Psoas muscle (tissue), 8 donors: Measurements from ENCODE around the gene ABCB7. TPM values are rescaled to one million over a fixed set of nuclear protein-coding genes. Genes with fewer than 3 reads are reported as not detected.
"Not testable (repeated sequence)": the region's sequence is repeated elsewhere in the genome, so short reads cannot be mapped to it uniquely, and the experiment has no call there.

ENCODE experiments used
- ATAC-seq, 4 donors: fragments of 200-7000 bp; cut with Tn5 transposase; one replicate each; pipeline ENCODE4 v1.9.1; 2020; ENCODE audit warnings: moderate library complexity in 3 of 4, mild to moderate bottlenecking in 2 of 4
- DNase-seq, 2 donors: peaks; one replicate each; pipeline ENCODE4 v3.0.0-alpha.2; 2020
- H3K27ac ChIP-seq: fragments of 200-600 bp; one replicate; pipeline ENCODE4 v1.8.0; 2022
- H3K27me3 ChIP-seq, 3 donors: fragments of 200-600 bp in 1 of 3; one replicate each; pipeline versions ENCODE4 v1.6.1 to v1.8.0; 2013 to 2022; ENCODE audit warnings: low read length in 2 of 3, mild to moderate bottlenecking in 2 of 3, moderate library complexity in 1 of 3; ENCODE audit not compliant: insufficient read depth in 3 of 3
- H3K36me3 ChIP-seq, 2 donors: fragments of 200-600 bp in 1 of 2; one replicate each; pipeline versions ENCODE4 v1.6.1 to v1.8.0; 2013 to 2022; ENCODE audit warnings: low read depth in 1 of 2, mild to moderate bottlenecking in 1 of 2, moderate library complexity in 1 of 2; ENCODE audit not compliant: insufficient read depth in 1 of 2
- H3K4me1 ChIP-seq: fragments of 200-600 bp; one replicate; pipeline ENCODE4 v1.8.0; 2022
- H3K4me3 ChIP-seq: fragments of 200-600 bp; one replicate; pipeline ENCODE4 v1.8.0; 2022; ENCODE audit warnings: mild to moderate bottlenecking
- H3K9me3 ChIP-seq: fragments of 200-600 bp; one replicate; pipeline ENCODE4 v1.8.0; 2022
- CTCF ChIP-seq: fragments of 200-600 bp; IDR thresholded peaks from one replicate; pipeline ENCODE4 v1.8.0; 2022; ENCODE audit warnings: antibody characterized with exemption
- WGBS, 3 donors: extraction: QIAGEN DNeasy Blood & Tissue Kit; methylation state at CpG; one replicate each; pipeline versions ENCODE4 v1.1.6 to v1.1.7; 2013; 5-methylcytosine and 5-hydroxymethylcytosine counted together
- intact Hi-C, 2 donors: fragments of 100-400 bp; cut with DNase I; formaldehyde crosslinking; loops; one replicate each; pipeline versions ENCODE4 v1.11.0 to v1.14.2; 2022
- polyA plus RNA-seq, 3 donors: library from polyadenylated mRNA; stranded (reverse); fragments of 200-250 nt; gene quantifications; one replicate each; pipeline ENCODE4 v1.2.3, GENCODE V29; 2013
- total RNA-seq, 4 donors: library from RNA; stranded (reverse); fragmentation: NEBNext Ultra II Directional in 2 of 4; extraction: Animal tissue kit (Norgen Biotek cat#: 25700) in 2 of 4; gene quantifications; one replicate each; pipeline versions ENCODE4 v1.2.1 to v1.2.4, GENCODE V29; 2021 to 2023
- donor health status: healthy with polysubstance abuse.
- donor health status: DM: no; HTN: no; CAD: no; lungs with moderate emphysema.
- donor health status: Bipolar disorder and iron deficiency.
- donor health status: healthy.
- donor health status: DM: yes; HTN: yes; CAD: no.
- donor health status: DM: no; HTN: no; CAD: no.
- donor health status: DM: no; HTN: no; CAD: no.
- donor health status: DM: yes; HTN: yes; CAD: no.

The ABCB7 gene
- total and polyA plus RNA-seq, 7 donors = 9.1 to 39.6 (median 23.6) TPM

GRCh38 chrX:75151827-75152592 is 4.1 kb downstream of the ABCB7 start:
- TF ChIP-seq CTCF = no peak
- H3K27ac ChIP-seq = peak overlapping the region; percentile 30
- peaks cover 8% of the 10 kb centered on the region for H3K4me1 ChIP-seq
- no peak overlapping the region for H3K4me3 ChIP-seq
- H3K9me3 ChIP-seq = no peaks in the 10 kb centered on the region
- no peaks in the 10 kb centered on the region for H3K36me3 ChIP-seq
- 37 to 62% (median 45%) methylated on average over 3 of the region's 3 CpGs for WGBS, 3 donors
- H3K27me3 ChIP-seq = no peaks in the 10 kb centered on the region
- ATAC-seq (peak in 2 of 4 donors; percentile 66 to 75), DNase-seq (no peak)
- intact Hi-C loops = loop anchor here in 1 of 2 donors (10.0 kb wide), 1 partner anchor 123 kb away; the partner anchor contains the start of gene UPRT

- intact Hi-C loops = loop anchor here in 1 of 2 donors (10.0 kb wide), 1 partner anchor 125 kb away; the partner anchor contains the start of gene UPRT
- Histone ChIP-seq H3K27me3 (no peaks in the 10 kb centered on the region), H3K36me3 (no peaks in the 10 kb centered on the region), H3K9me3 (peaks cover 8% of the 10 kb centered on the region), H3K4me3 (no peak overlapping the region), H3K4me1 (peaks cover 3% of the 10 kb centered on the region), H3K27ac (no peak overlapping the region)
- no peak for TF ChIP-seq CTCF
- ATAC-seq (no peak), DNase-seq (no peak)
- 78 to 88% (median 80%) methylated on average over 1 of the region's 1 CpG for WGBS, 3 donors
Observed at GRCh38 chrX:75149654-75150053, 6.4 kb downstream of the ABCB7 start.

DNA sequence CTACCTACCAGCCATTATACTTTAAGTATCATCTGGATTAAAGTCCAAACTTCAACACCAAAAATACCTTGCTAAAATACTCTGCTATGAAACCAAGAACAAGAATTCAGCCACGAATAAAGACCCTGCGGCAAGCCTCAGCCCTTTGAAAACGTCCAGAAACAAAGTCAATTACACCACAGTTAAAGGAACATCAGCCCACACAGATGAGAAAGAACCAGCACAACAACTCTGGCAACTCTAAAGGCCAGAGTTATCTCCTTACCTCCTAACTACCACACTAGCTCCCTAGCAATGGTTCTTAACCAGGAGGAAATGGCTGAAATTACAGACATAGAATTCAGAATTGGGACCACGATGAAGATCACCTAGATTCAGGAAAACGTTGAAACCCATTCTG is 23.4 kb downstream of the ABCB7 start:
- 48 to 68% (median 50%) methylated on average over 5 of the region's 5 CpGs for WGBS, 3 donors
- peaks cover 0 to 8% (median 0%) of the 10 kb centered on the region in 3 donors for H3K27me3 ChIP-seq
- DNase-seq = no peak
- no peak overlapping the region for H3K4me3 ChIP-seq
- H3K4me1 ChIP-seq = peaks cover 3% of the 10 kb centered on the region
- TF ChIP-seq CTCF = no peak
- H3K27ac ChIP-seq = no peak overlapping the region
- no peak for ATAC-seq
- intact Hi-C loops = no loop called here
- peaks cover 3% of the 10 kb centered on the region for H3K9me3 ChIP-seq
- no peaks in the 10 kb centered on the region for H3K36me3 ChIP-seq

GRCh38 chrX:75131973-75132627 is 24.0 kb downstream of the ABCB7 start:
- Histone ChIP-seq H3K9me3 (peaks cover 3% of the 10 kb centered on the region), H3K27me3 (peaks cover 0 to 8% (median 0%) of the 10 kb centered on the region in 3 donors), H3K36me3 (no peaks in the 10 kb centered on the region), H3K27ac (no peak overlapping the region), H3K4me1 (peaks cover 3% of the 10 kb centered on the region), H3K4me3 (no peak overlapping the region)
- 49 to 73% (median 59%) methylated on average over 7 to 9 of the region's 9 CpGs for WGBS, 3 donors
- intact Hi-C loops = no loop called here
- peak in 3 of 4 donors; percentile 48 to 69 (median 64) for ATAC-seq
- peak in 1 of 2 donors; percentile 45 for DNase-seq
- no peak for TF ChIP-seq CTCF

GRCh38 chrX:75129069-75129468 is 27.0 kb downstream of the ABCB7 start:
- H3K4me1 ChIP-seq, DNase-seq, ATAC-seq, H3K4me3 ChIP-seq, H3K36me3 ChIP-seq, H3K9me3 ChIP-seq, H3K27me3 ChIP-seq, H3K27ac ChIP-seq: not testable (repeated sequence)
- intact Hi-C loops = loop anchor here in 1 of 2 donors (5.0 kb wide), 1 partner anchor 887 kb away; no protein-coding TSS in a partner anchor
- 95 to 97% (median 96%) methylated on average over 4 of the region's 4 CpGs for WGBS, 3 donors
